NCI-H187 (cell line): ENCODE data around the gene DHRS12.

ENCODE experiments used
- DNase-seq, 2 experiments: peaks; one replicate each; lab custom pipeline; 2025; lab: John Stamatoyannopoulos, UW

Gene DHRS12

GRCh38 chr13:51781246-51782022 is 22.5 kb downstream of the DHRS12 start:
- no peak for DNase-seq

- no peak for DNase-seq
Measured at GRCh38 chr13:51780099-51780498, 23.9 kb downstream of the DHRS12 start.

- DNase-seq, result peak in 1 of 2 experiments; percentile 18
Measured at GRCh38 chr13:51778392-51778791, 25.6 kb downstream of the DHRS12 start.

- no peak for DNase-seq
Measured at GRCh38 chr13:51777921-51778320, 26.0 kb downstream of the DHRS12 start.

- DNase-seq, result no peak
Measured at GRCh38 chr13:51776179-51776578, 27.8 kb downstream of the DHRS12 start.

GRCh38 chr13:51773515-51773914 is 30.4 kb downstream of the DHRS12 start:
- no peak for DNase-seq

- no peak for DNase-seq
Measured at GRCh38 chr13:51772781-51773180, 31.2 kb downstream of the DHRS12 start.

- no peak for DNase-seq
Measured at GRCh38 chr13:51772105-51772455, 31.9 kb downstream of the DHRS12 start.

GRCh38 chr13:51771418-51772104 is 32.4 kb downstream of the DHRS12 start:
- DNase-seq, result peak in 1 of 2 experiments; percentile 53

- DNase-seq, result peak in 1 of 2 experiments; percentile 53
Measured at GRCh38 chr13:51770681-51771417, 33.1 kb downstream of the DHRS12 start.

GRCh38 chr13:51770160-51770559 is 33.8 kb downstream of the DHRS12 start:
- no peak for DNase-seq

GRCh38 chr13:51769455-51770127 is 34.4 kb downstream of the DHRS12 start:
- no peak for DNase-seq

- DNase-seq, result no peak
Measured at GRCh38 chr13:51768976-51769375, 35.0 kb downstream of the DHRS12 start.

GRCh38 chr13:51768378-51768921 is 35.5 kb downstream of the DHRS12 start:
- DNase-seq, result no peak

GRCh38 chr13:51767100-51767499 is 36.9 kb downstream of the DHRS12 start:
- no peak for DNase-seq

- no peak for DNase-seq
Measured at GRCh38 chr13:51765142-51765515, 38.8 kb downstream of the DHRS12 start.

- peak; percentile 60 to 64 for DNase-seq
Measured at GRCh38 chr13:51764184-51765141, 39.5 kb downstream of the DHRS12 start.

GRCh38 chr13:51763486-51763885 is 40.5 kb downstream of the DHRS12 start:
- DNase-seq, result no peak

- peak; percentile 35 to 44 for DNase-seq
Measured at GRCh38 chr13:51761643-51762350, 42.2 kb downstream of the DHRS12 start.

GRCh38 chr13:51760592-51760991 is 43.4 kb downstream of the DHRS12 start:
- DNase-seq, result peak; percentile 49 to 70
